ENCODE measurements around the gene KCNJ10. TPM values are rescaled to one million over a fixed set of nuclear protein-coding genes. Genes with fewer than 3 reads are reported as not detected.

KCNJ10 gene
- total and polyA plus RNA-seq, 2 of the 13 experiments (the other 11 are each of a cell fraction or from before 2014, with no cell fraction given) = 4.4 to 10.3 TPM

GRCh38 chr1:160043543-160043942 is 26.4 kb downstream of the KCNJ10 start:
- no peak overlapping the region for H3K4me3 ChIP-seq (replicated peaks in 1 of 3; ENCODE audit: insufficient read depth in 1 of 3, low read depth in 2 of 3, low read length in 3 of 3)
- peaks cover 52% of the 10 kb centered on the region for H3K4me1 ChIP-seq (ENCODE audit: insufficient read depth, low read length)
- H3K27me3 ChIP-seq (ENCODE audit: control insufficient read depth in 1 of 2, insufficient read depth in 2 of 2, low read length in 2 of 2) = no peaks in the 10 kb centered on the region
- no peak overlapping the region for H3K4me2 ChIP-seq (ENCODE audit: low read depth, low read length)
- no peak overlapping the region for H3K27ac ChIP-seq (ENCODE audit: extremely low read length, insufficient read depth, low read length)
- peaks cover 10 to 18% of the 10 kb centered on the region in 2 experiments; a peak in 4 of 5 replicates for H3K36me3 ChIP-seq (replicated peaks in 1 of 2; ENCODE audit: control insufficient read depth in 1 of 2, insufficient read depth in 2 of 2, low read length in 2 of 2)
- ATAC-seq = no peak
- FAIRE-seq = no peak
- H3K9ac ChIP-seq (ENCODE audit: insufficient read depth, low read depth, low read length) = no peak overlapping the region
- intact Hi-C loops (cut with micrococcal nuclease; ENCODE audit: unreplicated experiment) = no loop called here
- no peak overlapping the region for H2AFZ ChIP-seq (ENCODE audit: low read length)
- no peak for TF ChIP-seq ZNF354B (CRISPR knock-in tag; IDR thresholded peaks at IDR 0.05)
- no peak for TF ChIP-seq ZNF224 (CRISPR knock-in tag; IDR thresholded peaks at IDR 0.05)
- ChIA-PET CTCF (ENCODE audit: low intra/inter-chr PET ratio, low total read pairs) (no interaction called here), POLR2A (no interaction called here)
- in situ Hi-C loops (cut with HindIII; ENCODE audit: extremely low pct_ligation_motif_present, low pct_unique_long_range_greater_than_20kb) = no loop called here
- no peaks in the 10 kb centered on the region for H3K79me2 ChIP-seq (ENCODE audit: insufficient read depth, low read length)
- no TSS peak for BruUV-seq (replicated peaks)
- no peak for DNase-seq (ENCODE audit: low spot score)
- no peaks in the 10 kb centered on the region for H3K9me3 ChIP-seq (ENCODE audit: low read length)
- H4K20me1 ChIP-seq (ENCODE audit: insufficient read depth, low read length) = no peaks in the 10 kb centered on the region

GRCh38 chr1:160040476-160040875 is 29.5 kb downstream of the KCNJ10 start:
- Histone ChIP-seq H3K27me3 (ENCODE audit: control insufficient read depth in 1 of 2, insufficient read depth in 2 of 2, low read length in 2 of 2) (no peaks in the 10 kb centered on the region), H3K27ac (ENCODE audit: extremely low read length, insufficient read depth, low read length) (no peak overlapping the region), H2AFZ (ENCODE audit: low read length) (no peak overlapping the region), H3K9me3 (ENCODE audit: low read length) (no peaks in the 10 kb centered on the region), H3K79me2 (ENCODE audit: insufficient read depth, low read length) (no peaks in the 10 kb centered on the region), H3K4me3 (replicated peaks in 1 of 3; ENCODE audit: insufficient read depth in 1 of 3, low read depth in 2 of 3, low read length in 3 of 3) (no peak overlapping the region), H3K9ac (ENCODE audit: insufficient read depth, low read depth, low read length) (no peak overlapping the region), H3K4me2 (ENCODE audit: low read depth, low read length) (no peak overlapping the region), H3K36me3 (replicated peaks in 1 of 2; ENCODE audit: control insufficient read depth in 1 of 2, insufficient read depth in 2 of 2, low read length in 2 of 2) (peaks cover 10 to 18% of the 10 kb centered on the region in 2 experiments; a peak in 4 of 5 replicates), H4K20me1 (ENCODE audit: insufficient read depth, low read length) (no peaks in the 10 kb centered on the region), H3K4me1 (ENCODE audit: insufficient read depth, low read length) (peaks cover 21% of the 10 kb centered on the region)
- no peak for FAIRE-seq
- ATAC-seq = no peak
- in situ Hi-C loops (cut with HindIII; ENCODE audit: extremely low pct_ligation_motif_present, low pct_unique_long_range_greater_than_20kb) = no loop called here
- WGBS (ENCODE audit: low lambda C conversion rate) = 100% methylated on average over 1 of the region's 1 CpG
- DNase-seq (ENCODE audit: low spot score) = no peak
- no TSS peak for BruUV-seq (replicated peaks)
- ChIA-PET POLR2A (no interaction called here), CTCF (ENCODE audit: low intra/inter-chr PET ratio, low total read pairs) (no interaction called here)
- intact Hi-C loops (cut with micrococcal nuclease; ENCODE audit: unreplicated experiment) = no loop called here
- TF ChIP-seq HDAC1 (CRISPR knock-in tag; IDR thresholded peaks at IDR 0.05) (no peak), RCOR2 (CRISPR knock-in tag; IDR thresholded peaks at IDR 0.05) (no peak), ZNF800 (CRISPR knock-in tag; IDR thresholded peaks at IDR 0.05) (no peak), CCAR2 (optimal IDR thresholded peaks at IDR 0.05; ENCODE audit: low read depth, low read length) (no peak), ZNF350 (CRISPR knock-in tag; IDR thresholded peaks at IDR 0.05; ENCODE audit: borderline replicate concordance, low read depth) (no peak), ZNF547 (CRISPR knock-in tag; IDR thresholded peaks at IDR 0.05) (no peak), KAT7 (CRISPR knock-in tag; IDR thresholded peaks at IDR 0.05; ENCODE audit: borderline replicate concordance) (no peak), FOXK1 (CRISPR knock-in tag; IDR thresholded peaks at IDR 0.05; ENCODE audit: borderline replicate concordance, low read depth) (no peak), ZNF567 (CRISPR knock-in tag; IDR thresholded peaks at IDR 0.05; ENCODE audit: borderline replicate concordance) (no peak), SCMH1 (CRISPR knock-in tag; IDR thresholded peaks at IDR 0.05; ENCODE audit: borderline replicate concordance) (no peak), ZNF652 (CRISPR knock-in tag; IDR thresholded peaks at IDR 0.05; ENCODE audit: borderline replicate concordance, low read depth) (no peak), ZNF263 (CRISPR knock-in tag; IDR thresholded peaks at IDR 0.05) (no peak), ZNF703 (CRISPR knock-in tag; IDR thresholded peaks at IDR 0.05; ENCODE audit: borderline replicate concordance) (no peak)

Data from HepG2 (cell line).